Fibroblast of pulmonary artery (primary cell): ENCODE data around the gene MAN1B1.
A peak's percentile ranks its signal among the peaks of the same experiment; 100 is the strongest.
"Not testable (repeated sequence)": the region's sequence is repeated elsewhere in the genome, so short reads cannot be mapped to it uniquely, and the experiment has no call there.

Experiments used
- DNase-seq: peaks from one replicate; pipeline ENCODE4 v3.0.0-alpha.2; 2010; ENCODE audit warnings: low read depth
- H3K4me3 ChIP-seq: replicated peaks from 2 replicates; pipeline ENCODE4 v1.5.1; 2011; ENCODE audit warnings: low read depth, mild to moderate bottlenecking, control low read depth, low read length, moderate library complexity
- CTCF ChIP-seq: IDR thresholded peaks from 2 replicates; pipeline ENCODE4 v1.5.1; 2011; ENCODE audit warnings: mild to moderate bottlenecking, control low read depth, low read length, inconsistent platforms; ENCODE audit errors: missing control alignments

The MAN1B1 gene

GRCh38 chr9:137114613-137115393 is 28.0 kb downstream of the MAN1B1 start, which contains the start of gene DPP7:
TSS of gene DPP7 (minus strand) at chr9:137114733. CDS start at chr9:137114713, 20 bp downstream.
- DNase-seq = peak; percentile 42
- H3K4me3 ChIP-seq = peak within 1 kb of the TSS; percentile 56
- no peak for TF ChIP-seq CTCF

DNA sequence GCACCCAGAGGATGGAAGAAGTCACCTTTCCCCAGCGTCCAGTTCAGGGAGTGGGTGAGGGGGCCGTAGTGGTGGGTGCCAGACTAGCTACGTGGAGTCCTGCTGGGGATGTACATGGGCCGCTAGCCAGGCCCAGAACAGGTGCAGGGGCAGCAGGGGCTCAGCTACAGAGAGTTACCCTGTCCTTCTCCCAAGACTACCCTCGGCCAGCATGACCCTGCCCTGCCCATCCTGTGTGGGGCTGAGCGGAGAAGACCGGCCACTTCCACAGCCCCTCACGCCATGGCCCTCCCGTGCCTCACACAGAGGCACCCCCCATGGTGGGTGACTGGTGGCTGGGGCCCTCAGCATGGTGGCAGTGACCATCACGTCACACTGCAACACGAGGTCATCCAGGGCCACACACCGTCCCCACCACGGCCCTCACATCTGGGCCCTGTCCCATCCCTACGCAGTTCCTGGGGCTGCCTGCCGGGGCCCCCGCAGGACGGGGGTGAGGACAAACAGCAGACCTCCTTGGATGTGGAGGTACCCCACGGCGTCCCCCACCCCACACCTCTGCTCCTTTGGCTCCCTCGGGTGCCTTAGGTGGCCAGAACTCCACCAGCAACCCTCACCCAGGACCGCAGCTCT is 28.7 kb downstream of the MAN1B1 start:
- TF ChIP-seq CTCF = no peak
- no peak overlapping the region for H3K4me3 ChIP-seq
- no peak for DNase-seq

DNA sequence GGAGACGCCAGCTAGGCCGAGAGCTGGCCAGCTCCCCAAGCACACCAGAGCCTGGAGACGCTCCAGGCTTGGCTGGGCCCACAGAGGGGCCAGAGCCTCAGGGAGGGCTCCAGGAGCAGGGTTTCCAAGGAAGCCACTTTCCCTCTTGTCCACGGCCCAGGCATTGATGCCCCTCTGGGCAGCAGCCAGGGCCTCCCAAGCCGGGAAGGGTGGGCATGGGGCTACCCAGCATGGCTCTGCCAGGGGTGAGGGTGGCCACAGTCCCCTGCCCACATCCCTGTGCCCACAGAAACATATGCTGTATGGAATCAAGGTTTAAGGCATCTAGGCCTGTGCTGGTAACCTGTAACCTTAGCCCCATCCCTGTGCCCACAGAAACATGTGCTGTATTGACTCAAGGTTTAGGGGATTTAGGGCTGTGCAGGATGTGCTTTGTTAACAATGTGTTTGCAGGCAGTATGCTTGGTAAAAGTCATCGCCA is 29.3 kb downstream of the MAN1B1 start:
- DNase-seq = no peak
- H3K4me3 ChIP-seq = no peak overlapping the region
- no peak for TF ChIP-seq CTCF

GRCh38 chr9:137116728-137117127 is 29.9 kb downstream of the MAN1B1 start:
- no peak for TF ChIP-seq CTCF
- no peak overlapping the region for H3K4me3 ChIP-seq
- peak; percentile 23 for DNase-seq

GRCh38 chr9:137117269-137117731 is 30.5 kb downstream of the MAN1B1 start:
- DNase-seq = no peak
- H3K4me3 ChIP-seq = no peak overlapping the region
- no peak for TF ChIP-seq CTCF

DNA sequence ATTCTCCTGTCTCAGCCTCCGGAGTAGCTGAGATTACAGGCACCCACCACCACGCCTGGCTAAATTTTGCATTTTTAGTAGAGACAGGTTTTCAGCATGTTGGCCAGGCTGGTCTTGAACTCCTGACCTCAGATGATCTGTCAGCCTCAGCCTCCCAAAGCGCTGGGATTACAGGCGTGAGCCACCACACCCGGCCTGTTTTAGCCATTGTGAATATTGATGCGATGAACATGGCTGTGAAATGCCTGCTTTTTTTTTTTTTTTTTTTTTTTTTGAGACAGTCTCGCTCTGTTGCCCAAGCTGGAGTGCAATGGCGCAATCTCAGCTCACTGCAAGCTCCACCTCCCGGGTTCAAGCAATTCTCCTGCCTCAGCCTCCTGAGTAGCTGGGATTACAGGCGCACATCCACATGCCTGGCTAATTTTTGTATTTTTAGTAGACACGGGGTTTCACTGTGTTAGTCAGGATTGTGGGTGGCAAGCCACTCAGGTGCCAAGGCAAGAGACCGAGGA is 31.4 kb downstream of the MAN1B1 start:
- DNase-seq, H3K4me3 ChIP-seq: not testable (repeated sequence)

GRCh38 chr9:137121927-137122795 is 35.4 kb downstream of the MAN1B1 start:
- DNase-seq, H3K4me3 ChIP-seq: not testable (repeated sequence)

DNA sequence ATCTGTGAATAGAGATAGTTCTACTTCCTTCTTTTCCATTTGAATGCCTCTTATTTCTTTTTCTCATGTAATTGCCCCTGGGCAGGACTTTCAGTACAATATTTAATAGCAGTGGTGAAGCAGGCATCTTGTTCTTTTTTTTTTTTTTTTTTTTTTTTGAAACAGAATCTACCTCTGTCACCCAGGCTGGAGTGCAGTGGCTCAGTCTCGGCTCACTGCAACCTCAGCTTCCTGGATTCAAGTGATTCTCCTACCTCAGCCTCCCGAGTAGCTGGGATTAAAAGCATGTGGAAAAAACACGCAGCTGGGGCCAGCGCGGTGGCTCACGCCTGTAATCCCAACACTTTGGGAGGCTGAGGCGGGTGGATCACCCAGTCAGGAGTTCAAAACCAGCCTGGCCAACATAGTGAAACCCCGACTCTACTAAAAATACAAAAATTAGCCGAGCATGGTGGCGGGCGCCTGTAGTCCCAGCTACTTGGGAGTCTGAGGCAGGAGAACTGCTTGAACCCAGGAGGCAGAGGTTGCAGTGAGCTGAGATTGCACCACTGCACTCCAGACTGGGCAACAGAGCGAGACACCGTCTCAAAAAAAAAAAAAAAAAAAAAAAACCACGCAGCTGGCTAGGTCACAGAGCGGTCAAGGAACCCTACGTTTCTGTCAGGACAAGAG is 36.1 kb downstream of the MAN1B1 start:
- not testable (repeated sequence) for H3K4me3 ChIP-seq, DNase-seq
